ENCODE data around the gene P2RY6.

DNA sequence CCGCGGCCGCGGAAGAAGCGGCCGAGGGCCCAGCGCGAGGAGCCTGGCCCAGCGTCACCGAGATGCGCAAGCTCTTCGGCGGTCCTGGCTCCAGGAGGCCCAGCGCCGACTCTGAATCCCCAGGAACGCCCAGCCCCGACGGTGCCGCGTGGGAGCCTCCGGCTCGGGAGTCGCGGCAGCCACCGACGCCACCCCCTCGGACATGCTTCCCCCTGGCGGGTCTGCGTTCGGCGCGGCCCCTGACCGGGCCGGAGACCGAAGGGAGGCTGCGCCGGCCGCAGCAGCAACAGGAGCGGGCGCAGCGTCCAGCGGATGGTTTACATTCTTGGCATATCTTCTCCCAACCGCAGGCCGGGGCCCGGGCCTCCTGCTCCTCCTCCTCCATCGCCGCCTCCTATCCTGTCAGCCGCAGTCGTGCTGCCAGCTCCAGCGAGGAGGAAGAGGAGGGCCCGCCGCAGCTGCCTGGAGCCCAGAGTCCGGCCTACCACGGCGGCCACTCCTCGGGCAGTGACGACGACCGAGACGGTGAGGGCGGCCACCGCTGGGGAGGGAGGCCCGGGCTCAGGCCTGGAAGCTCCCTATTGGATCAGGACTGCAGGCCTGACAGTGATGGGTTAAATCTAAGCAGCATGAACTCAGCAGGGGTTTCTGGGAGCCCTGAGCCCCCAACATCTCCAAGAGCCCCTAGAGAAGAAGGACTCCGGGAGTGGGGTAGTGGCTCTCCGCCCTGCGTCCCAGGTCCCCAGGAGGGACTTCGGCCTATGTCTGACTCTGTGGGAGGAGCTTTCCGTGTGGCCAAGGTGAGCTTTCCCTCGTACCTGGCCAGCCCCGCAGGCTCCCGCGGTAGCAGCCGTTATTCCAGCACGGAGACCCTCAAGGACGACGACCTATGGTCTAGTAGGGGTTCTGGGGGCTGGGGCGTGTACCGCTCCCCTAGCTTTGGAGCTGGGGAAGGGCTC lies 37.1 kb downstream of the P2RY6 start:
- TF ChIP-seq, protein P1, sequence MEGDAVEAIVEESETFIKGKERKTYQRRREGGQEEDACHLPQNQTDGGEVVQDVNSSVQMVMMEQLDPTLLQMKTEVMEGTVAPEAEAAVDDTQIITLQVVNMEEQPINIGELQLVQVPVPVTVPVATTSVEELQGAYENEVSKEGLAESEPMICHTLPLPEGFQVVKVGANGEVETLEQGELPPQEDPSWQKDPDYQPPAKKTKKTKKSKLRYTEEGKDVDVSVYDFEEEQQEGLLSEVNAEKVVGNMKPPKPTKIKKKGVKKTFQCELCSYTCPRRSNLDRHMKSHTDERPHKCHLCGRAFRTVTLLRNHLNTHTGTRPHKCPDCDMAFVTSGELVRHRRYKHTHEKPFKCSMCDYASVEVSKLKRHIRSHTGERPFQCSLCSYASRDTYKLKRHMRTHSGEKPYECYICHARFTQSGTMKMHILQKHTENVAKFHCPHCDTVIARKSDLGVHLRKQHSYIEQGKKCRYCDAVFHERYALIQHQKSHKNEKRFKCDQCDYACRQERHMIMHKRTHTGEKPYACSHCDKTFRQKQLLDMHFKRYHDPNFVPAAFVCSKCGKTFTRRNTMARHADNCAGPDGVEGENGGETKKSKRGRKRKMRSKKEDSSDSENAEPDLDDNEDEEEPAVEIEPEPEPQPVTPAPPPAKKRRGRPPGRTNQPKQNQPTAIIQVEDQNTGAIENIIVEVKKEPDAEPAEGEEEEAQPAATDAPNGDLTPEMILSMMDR (conservative IDR thresholded peaks at IDR 0.05), result no peak
- no peak for TF ChIP-seq EZH2 (IDR thresholded peaks at IDR 0.05; ENCODE audit: low read depth)
